Fibroblast of villous mesenchyme (primary cell): ENCODE data around the gene LEKR1. TPM values are rescaled to one million over a fixed set of nuclear protein-coding genes. Genes with fewer than 3 reads are reported as not detected.

Experiments used
- DNase-seq: peaks from one replicate; pipeline ENCODE4 v3.0.0-alpha.2; 2010; ENCODE audit warnings: low read depth
- H3K4me3 ChIP-seq: 2 replicates; pipeline ENCODE4 v1.5.1; 2011; ENCODE audit warnings: low read depth, mild to moderate bottlenecking, low read length
- CTCF ChIP-seq: IDR thresholded peaks from 2 replicates; pipeline ENCODE4 v1.5.1; 2012; ENCODE audit warnings: low read depth, mild to moderate bottlenecking, low read length; ENCODE audit not compliant: insufficient read depth
- total RNA-seq: library from RNA; depleted of rRNA; stranded (reverse); fragments of >200 nt; gene quantifications from 2 replicates; pipeline ENCODE4 v1.2.3, GENCODE V29; 2012

LEKR1 gene
- total RNA-seq, 1 donor = 0.86 TPM

DNA sequence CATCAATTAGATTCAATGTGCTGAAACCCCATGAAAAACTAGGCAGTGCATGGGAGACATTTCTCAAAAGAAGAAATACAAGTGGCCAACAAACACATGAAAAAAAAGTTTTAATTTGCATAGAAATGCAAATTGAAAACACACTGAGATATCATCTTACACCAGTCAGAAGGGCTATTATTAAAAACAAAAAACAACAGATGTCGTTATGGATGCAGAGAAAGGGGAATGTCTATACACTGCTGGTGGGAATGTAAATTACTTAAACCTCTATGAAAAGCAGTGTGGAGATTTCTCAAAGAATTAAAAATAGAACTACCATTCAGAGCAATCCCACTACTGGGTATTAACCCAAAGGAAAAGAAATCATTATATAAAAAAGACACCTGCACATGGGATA, 235.1 kb downstream of the LEKR1 start:
- TF ChIP-seq CTCF = no peak
- H3K4me3 ChIP-seq = no peak overlapping the region
- DNase-seq = no peak

DNA sequence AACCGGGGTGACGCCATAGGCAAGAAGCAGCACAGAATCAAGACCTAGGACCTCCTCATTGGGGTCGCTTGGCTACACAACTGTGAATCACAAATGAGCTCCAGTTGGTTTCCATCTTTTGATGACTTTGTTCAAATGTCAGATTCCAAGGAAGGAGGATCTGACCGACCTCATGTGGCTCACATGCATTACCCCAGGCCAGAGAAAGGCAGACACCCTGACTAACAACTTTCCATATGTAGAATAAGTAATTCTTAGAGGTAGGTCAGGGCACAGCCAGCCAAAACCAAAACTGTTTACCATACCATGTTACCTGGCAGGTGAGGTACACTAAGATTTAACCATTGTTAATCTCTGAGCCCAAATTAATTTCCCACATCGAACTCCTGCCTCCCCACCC, 237.3 kb downstream of the LEKR1 start:
- TF ChIP-seq CTCF = no peak
- DNase-seq = no peak
- H3K4me3 ChIP-seq = no peak overlapping the region

- no peak for DNase-seq
- TF ChIP-seq CTCF = no peak
- H3K4me3 ChIP-seq = no peak overlapping the region
These were observed 237.8 kb downstream of the LEKR1 start for GRCh38 chr3:157063926-157064325.

- TF ChIP-seq CTCF = no peak
- H3K4me3 ChIP-seq = no peak overlapping the region
- no peak for DNase-seq
These were observed 238.2 kb downstream of the LEKR1 start for GRCh38 chr3:157064402-157064801.

DNA sequence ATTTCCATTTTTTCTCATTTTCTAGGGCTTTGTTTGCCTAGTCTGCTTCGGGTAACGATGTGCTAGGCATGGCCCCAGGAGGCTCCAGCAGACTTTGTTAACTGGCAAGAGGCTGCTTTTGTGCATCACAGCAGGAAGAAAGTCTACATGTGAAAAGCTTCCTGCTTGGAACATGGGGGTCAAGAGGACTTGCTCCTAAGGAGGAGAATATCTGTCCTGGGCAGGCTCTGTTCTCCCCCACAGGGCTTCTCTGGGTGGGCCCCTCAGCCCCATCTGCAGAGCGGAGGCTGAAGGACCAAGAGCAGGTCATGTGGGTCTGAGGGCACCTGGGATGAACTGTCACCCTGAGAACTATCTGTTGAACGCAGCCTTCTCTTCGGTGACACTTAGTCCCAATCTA, 239.0 kb downstream of the LEKR1 start:
- no peak overlapping the region for H3K4me3 ChIP-seq
- no peak for TF ChIP-seq CTCF
- DNase-seq = no peak

GRCh38 chr3:157066335-157067098, 240.4 kb downstream of the LEKR1 start:
- H3K4me3 ChIP-seq = no peak overlapping the region
- DNase-seq = peak; percentile 46
- no peak for TF ChIP-seq CTCF

DNA sequence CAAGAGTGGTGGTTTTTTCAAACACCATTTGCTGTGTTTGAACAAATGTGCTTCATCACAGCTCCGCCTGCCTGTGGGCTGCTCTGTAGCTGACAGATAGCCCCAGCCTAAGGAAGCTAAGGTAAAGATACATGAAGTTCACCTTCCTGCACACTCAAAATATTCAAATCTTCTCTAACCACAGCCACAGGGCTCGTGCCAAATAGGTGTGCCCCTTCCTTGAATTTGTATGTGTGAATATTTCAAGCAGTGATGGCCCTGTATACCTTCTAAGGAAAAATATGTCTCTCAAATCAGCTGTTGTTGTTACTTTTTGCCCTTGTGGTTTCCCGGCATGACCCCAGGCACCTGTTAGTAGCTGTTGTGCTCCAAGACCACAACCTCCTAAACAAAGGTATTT, 241.0 kb downstream of the LEKR1 start:
- DNase-seq = no peak
- no peak overlapping the region for H3K4me3 ChIP-seq
- no peak for TF ChIP-seq CTCF
